GM12878 (cell line): ENCODE results near the gene TAPT1. TPM values are rescaled to one million over a fixed set of nuclear protein-coding genes. Genes with fewer than 3 reads are reported as not detected.

Experiments
- ATAC-seq: fragments of 200-7000 bp; cut with Tn5 transposase; 3 replicates; pipeline ENCODE4 v1.9.1; 2020; ENCODE audit warnings: mild to moderate bottlenecking, moderate library complexity
- BruUV-seq: library from RNA; stranded (reverse); fragments of 400-500 nt; replicated peaks from 2 replicates; lab custom pipeline; 2021; lab: Mats Ljungman, UMichigan
- CTCF ChIA-PET: fragments of 300-600 bp; sonication (Branson Sonifier 250); formaldehyde crosslinking; extraction: SDS; loops from one replicate; lab custom pipeline; 2021; ENCODE audit warnings: inconsistent platforms; lab: Yijun Ruan, JAX
- POLR2A ChIA-PET: fragments of 350-600 bp; formaldehyde crosslinking; extraction: SDS; loops from one replicate; lab custom pipeline; 2021; ENCODE audit warnings: inconsistent platforms; lab: Charles Lee
- RAD21 ChIA-PET: fragments of 300-600 bp; sonication (Branson Sonifier 250); formaldehyde crosslinking; loops from one replicate; lab custom pipeline; 2023; ENCODE audit warnings: antibody characterized with exemption; ENCODE audit not compliant: unreplicated experiment; lab: Charles Lee
- SMC1A ChIA-PET: fragments of 300-600 bp; sonication (Branson Sonifier 250); formaldehyde crosslinking; loops from one replicate; lab custom pipeline; 2023; ENCODE audit not compliant: unreplicated experiment, uncharacterized antibody; lab: Charles Lee
- DNase-seq: peaks from one replicate; pipeline ENCODE4 v3.0.0-alpha.2; 2011; ENCODE audit warnings: low read depth, low spot score
- FAIRE-seq: peaks from 3 replicates; lab custom pipeline; 2011; peaks lifted over from hg19 to GRCh38; lab: Jason Lieb, UNC
- H2AFZ ChIP-seq: 2 replicates; pipeline ENCODE4 v1.6.0; 2011; ENCODE audit warnings: low read depth, low read length, control low read depth; ENCODE audit not compliant: control insufficient read depth
- H3K27ac ChIP-seq: 2 replicates; pipeline ENCODE4 v1.5.1; 2011; ENCODE audit warnings: control low read depth; ENCODE audit not compliant: control insufficient read depth, insufficient read depth
- H3K27me3 ChIP-seq, 2 experiments: replicated peaks in 1 of 2; 2 replicates each; pipeline versions ENCODE4 v1.6.0 to v1.6.1; 2011; ENCODE audit warnings: low read length in 1 of 2; ENCODE audit not compliant: control insufficient read depth in 2 of 2, insufficient read depth in 2 of 2
- H3K36me3 ChIP-seq, 2 experiments: 2 replicates each; pipeline ENCODE4 v1.5.1; 2011; ENCODE audit warnings: low read length in 1 of 2; ENCODE audit not compliant: control insufficient read depth in 2 of 2, insufficient read depth in 2 of 2
- H3K4me1 ChIP-seq: 2 replicates; pipeline ENCODE4 v1.6.1; 2011; ENCODE audit warnings: mild to moderate bottlenecking, low read length, moderate library complexity, mixed read lengths; ENCODE audit not compliant: control insufficient read depth, insufficient read depth
- H3K4me2 ChIP-seq: 2 replicates; pipeline ENCODE4 v1.6.0; 2011; ENCODE audit warnings: control low read depth; ENCODE audit not compliant: control insufficient read depth, insufficient read depth
- H3K4me3 ChIP-seq: fragments of 200-600 bp; sonication (generic); 2 replicates; pipeline ENCODE4 v1.5.1; 2016
- H3K79me2 ChIP-seq: 2 replicates; pipeline ENCODE4 v1.6.0; 2011; ENCODE audit warnings: low read length; ENCODE audit not compliant: control insufficient read depth, insufficient read depth
- H3K9ac ChIP-seq: 2 replicates; pipeline ENCODE4 v1.8.0; 2011; ENCODE audit warnings: low read length, control low read depth, mixed read lengths; ENCODE audit not compliant: control insufficient read depth, insufficient read depth
- H3K9me3 ChIP-seq: replicated peaks from 3 replicates; pipeline ENCODE4 v1.5.1; 2011; ENCODE audit warnings: mild to moderate bottlenecking, low read length; ENCODE audit not compliant: control insufficient read depth, insufficient read depth
- H4K20me1 ChIP-seq: 2 replicates; pipeline ENCODE4 v1.6.0; 2011; ENCODE audit not compliant: control insufficient read depth, insufficient read depth
- MAX ChIP-seq: IDR thresholded peaks from 2 replicates; pipeline ENCODE4 v1.6.1; 2012; ENCODE audit warnings: low read depth, low read length, improper control_type of control experiment
- MEF2B ChIP-seq: fragments of 450-650 bp; IDR thresholded peaks from 2 replicates; pipeline ENCODE4 v1.6.1; 2018; ENCODE audit warnings: mild to moderate bottlenecking, moderate library complexity; ENCODE audit not compliant: partially characterized antibody, poor library complexity, severe bottlenecking
- NKRF ChIP-seq: fragments of 450-650 bp; conservative IDR thresholded peaks from 2 replicates; pipeline ENCODE4 v1.6.1; 2017; ENCODE audit warnings: mild to moderate bottlenecking, moderate library complexity
- RFX5 ChIP-seq: IDR thresholded peaks from 2 replicates; pipeline ENCODE4 v1.6.1; 2011; ENCODE audit warnings: low read depth, low read length, improper control_type of control experiment
- SREBF1 ChIP-seq: IDR thresholded peaks from 2 replicates; pipeline ENCODE4 v1.6.1; 2012; ENCODE audit warnings: mild to moderate bottlenecking, low read length
- SRF ChIP-seq, 2 experiments: IDR thresholded peaks; 2 replicates each; pipeline ENCODE4 v1.6.1; 2011; ENCODE audit warnings: low read depth in 2 of 2, low read length in 2 of 2, mild to moderate bottlenecking in 1 of 2, moderate library complexity in 1 of 2
- SUZ12 ChIP-seq: fragments of 200-600 bp; sonication (generic); IDR thresholded peaks from one replicate; pipeline ENCODE4 v1.6.1; 2018; ENCODE audit warnings: antibody characterized with exemption, mild to moderate bottlenecking; ENCODE audit not compliant: unreplicated experiment
- ZSCAN29 ChIP-seq: fragments of 450-650 bp; IDR thresholded peaks from 2 replicates; pipeline ENCODE4 v1.6.1; 2017; ENCODE audit warnings: mild to moderate bottlenecking, moderate library complexity
- WGBS: methylation state at CpG from one replicate; pipeline ENCODE4 v1.1.6; 2016; ENCODE audit warnings: low lambda C conversion rate; ENCODE audit not compliant: insufficient replicate concordance, insufficient coverage; ENCODE audit errors: missing lambda C conversion rate; 5-methylcytosine and 5-hydroxymethylcytosine counted together
- in situ Hi-C: fragments of 300-500 bp; cut with MboI; formaldehyde crosslinking; loops from 9 replicates; pipeline ENCODE4 v1.14.3; 2018; ENCODE audit warnings: mixed read lengths
- intact Hi-C: fragments of 100-400 bp; cut with micrococcal nuclease; formaldehyde crosslinking; loops from one replicate; pipeline ENCODE4 v1.14.2; 2022; ENCODE audit not compliant: unreplicated experiment
- polyA plus RNA-seq, 11 experiments: library from polyadenylated mRNA; depleted of rRNA in 4 of 11; unstranded in 6 of 11; stranded (reverse) in 5 of 11; fragments of >200 nt; fragmentation: Nextera tagmentation in 4 of 11; fragmentation: Illumina TruSeq in 1 of 11; extraction: Ambion mirVana in 4 of 11; extraction: Trizol in 1 of 11; gene quantifications; 1 replicate in 1 of 11; 2 replicates in 10 of 11; pipeline versions ENCODE4 v1.2.1 to v1.2.3, GENCODE V29; 2011 to 2016; ENCODE audit warnings: inconsistent platforms in 2 of 11, missing spikeins in 2 of 11, low read depth in 1 of 11
- total RNA-seq, 4 experiments: library from RNA; depleted of rRNA in 3 of 4; stranded (reverse); fragments of >200 nt in 3 of 4; fragmentation: Illumina TruSeq in 1 of 4; extraction: Trizol in 1 of 4; gene quantifications; 2 replicates each; pipeline versions ENCODE4 v1.2.1 to v1.2.3, GENCODE V29; 2013 to 2021

The TAPT1 gene
- total and polyA plus RNA-seq, 10 of the 15 experiments (the other 5 are each of a cell fraction or from before 2014, with no cell fraction given): 0.91 to 23.3 (median 9.5) TPM

- ChIA-PET SMC1A (interaction anchor here (1.2 kb wide), 1 partner anchor 26 kb away, joined by 3 read pairs; no protein-coding TSS in a partner anchor), CTCF (interaction anchor here (0.9 to 1.1 kb wide), 2 partner anchors 14 to 713 kb away, joined by 3 to 5 read pairs; no protein-coding TSS in a partner anchor), POLR2A (no interaction called here), RAD21 (no interaction called here)
- Histone ChIP-seq H3K27me3 (no peaks in the 10 kb centered on the region), H3K4me3 (no peak overlapping the region), H3K4me1 (peaks cover 2% of the 10 kb centered on the region; the same call in 1 of the 2 replicates), H3K9me3 (no peaks in the 10 kb centered on the region), H3K9ac (no peak overlapping the region), H3K4me2 (no peak overlapping the region), H4K20me1 (no peaks in the 10 kb centered on the region), H3K36me3 (peaks cover 5 to 9% of the 10 kb centered on the region in 2 experiments), H3K79me2 (no peaks in the 10 kb centered on the region), H2AFZ (no peak overlapping the region)
- in situ Hi-C loops (no loop called here), intact Hi-C loops (no loop called here)
- WGBS: 98% methylated on average over 2 of the region's 2 CpGs
- no peak for FAIRE-seq
- ATAC-seq: no peak
- no peak for DNase-seq
- TF ChIP-seq NKRF (no peak), SREBF1 (no peak), MAX (no peak), SRF (IDR thresholded peaks at IDR 0.05; ENCODE audit: low read depth in 2 of 2, low read length in 2 of 2) (no peak), ZSCAN29 (no peak), SUZ12 (no peak), RFX5 (no peak), MEF2B (no peak)
- TF ChIP-seq, all 136 proteins: peak for 0
- BruUV-seq: no TSS peak
- no peak overlapping the region for H3K27ac ChIP-seq
Observed at GRCh38 chr4:16192057-16192456, 34.2 kb downstream of the TAPT1 start.
